Brain microvascular endothelial cell (primary cell): ENCODE results near the gene PSMB11.

Source experiments
- DNase-seq: peaks from one replicate; pipeline ENCODE4 v3.0.0-alpha.2; 2020
- H3K27ac ChIP-seq: fragments of 250-450 bp; sonication (Bioruptor Pico); 2 replicates; pipeline ENCODE4 v1.5.1; 2020; ENCODE audit warnings: mild to moderate bottlenecking, moderate library complexity
- H3K27me3 ChIP-seq: fragments of 250-450 bp; sonication (Bioruptor Pico); replicated peaks from 2 replicates; pipeline ENCODE4 v1.5.1; 2020; ENCODE audit warnings: mild to moderate bottlenecking
- H3K36me3 ChIP-seq: fragments of 250-450 bp; sonication (Bioruptor Pico); replicated peaks from 2 replicates; pipeline ENCODE4 v1.5.1; 2020; ENCODE audit warnings: mild to moderate bottlenecking
- H3K4me3 ChIP-seq: 2 replicates; pipeline ENCODE4 v1.5.1; 2011; ENCODE audit warnings: low read depth, mild to moderate bottlenecking, control low read depth, low read length, moderate library complexity
- in situ Hi-C: cut with HindIII; loops from 2 replicates; pipeline ENCODE4 v1.10.0; 2017; ENCODE audit warnings: low sequenced_read_pairs, low pct_ligation_motif_present
- TF ChIP-seq, protein P1 (sequence below): IDR thresholded peaks from 2 replicates; pipeline ENCODE4 v1.5.1; 2011; ENCODE audit warnings: low read depth, mild to moderate bottlenecking, moderate library complexity, low read length, control low read depth, inconsistent platforms; ENCODE audit errors: missing control alignments

The PSMB11 gene

DNA sequence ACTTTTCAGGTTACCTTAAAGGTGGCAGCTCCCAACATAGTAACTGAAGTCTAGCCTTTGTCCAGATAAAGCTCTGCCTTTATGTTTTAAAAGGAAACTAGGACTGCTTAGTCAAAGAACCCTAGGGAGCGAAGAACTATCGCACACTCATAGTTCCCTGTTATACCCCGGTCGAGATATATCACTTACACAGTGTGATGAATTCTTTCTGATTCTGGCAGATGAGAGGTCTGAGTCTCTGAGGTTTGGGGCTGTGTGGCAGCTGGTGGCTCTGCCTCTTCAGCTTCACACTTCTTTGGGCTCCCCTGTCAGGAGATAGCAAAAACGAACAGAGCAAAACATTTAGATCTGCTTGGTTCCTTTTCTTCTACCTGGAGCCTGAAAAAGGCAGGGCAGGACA is 36.0 kb downstream of the PSMB11 start:
- H3K4me3 ChIP-seq, result no peak overlapping the region
- no peaks in the 10 kb centered on the region for H3K27me3 ChIP-seq
- H3K36me3 ChIP-seq, result peaks cover 64% of the 10 kb centered on the region
- no peak for DNase-seq
- peak overlapping the region; percentile 82 for H3K27ac ChIP-seq
- TF ChIP-seq, protein P1, sequence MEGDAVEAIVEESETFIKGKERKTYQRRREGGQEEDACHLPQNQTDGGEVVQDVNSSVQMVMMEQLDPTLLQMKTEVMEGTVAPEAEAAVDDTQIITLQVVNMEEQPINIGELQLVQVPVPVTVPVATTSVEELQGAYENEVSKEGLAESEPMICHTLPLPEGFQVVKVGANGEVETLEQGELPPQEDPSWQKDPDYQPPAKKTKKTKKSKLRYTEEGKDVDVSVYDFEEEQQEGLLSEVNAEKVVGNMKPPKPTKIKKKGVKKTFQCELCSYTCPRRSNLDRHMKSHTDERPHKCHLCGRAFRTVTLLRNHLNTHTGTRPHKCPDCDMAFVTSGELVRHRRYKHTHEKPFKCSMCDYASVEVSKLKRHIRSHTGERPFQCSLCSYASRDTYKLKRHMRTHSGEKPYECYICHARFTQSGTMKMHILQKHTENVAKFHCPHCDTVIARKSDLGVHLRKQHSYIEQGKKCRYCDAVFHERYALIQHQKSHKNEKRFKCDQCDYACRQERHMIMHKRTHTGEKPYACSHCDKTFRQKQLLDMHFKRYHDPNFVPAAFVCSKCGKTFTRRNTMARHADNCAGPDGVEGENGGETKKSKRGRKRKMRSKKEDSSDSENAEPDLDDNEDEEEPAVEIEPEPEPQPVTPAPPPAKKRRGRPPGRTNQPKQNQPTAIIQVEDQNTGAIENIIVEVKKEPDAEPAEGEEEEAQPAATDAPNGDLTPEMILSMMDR, result no peak
- in situ Hi-C loops, result no loop called here

DNA sequence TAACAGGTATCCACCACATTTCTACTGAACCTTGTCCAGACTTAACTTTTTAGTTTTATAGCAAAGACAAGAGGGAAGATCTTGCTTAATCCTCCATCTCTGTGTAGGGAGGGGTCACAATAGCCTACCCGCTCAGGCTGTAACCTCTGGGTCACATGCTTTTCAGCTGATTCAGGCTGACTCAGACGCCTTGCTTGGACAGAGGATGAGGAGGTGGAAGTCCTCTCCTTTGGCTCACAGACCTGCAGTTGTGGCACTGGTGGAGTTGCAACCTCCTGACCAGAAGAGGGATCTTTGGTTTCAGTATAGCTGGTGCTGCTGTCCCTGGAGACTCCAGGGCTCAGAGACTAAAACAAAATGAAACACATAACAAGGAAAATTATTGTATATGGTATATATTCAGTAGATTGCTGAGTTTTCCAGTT is 36.7 kb downstream of the PSMB11 start:
- H3K4me3 ChIP-seq, result no peak overlapping the region
- TF ChIP-seq, protein P1, result peak; percentile 13
- peak overlapping the region; percentile 82 for H3K27ac ChIP-seq
- H3K36me3 ChIP-seq, result peaks cover 66% of the 10 kb centered on the region
- peak; percentile 94 for DNase-seq
- in situ Hi-C loops, result no loop called here
- no peaks in the 10 kb centered on the region for H3K27me3 ChIP-seq

DNA sequence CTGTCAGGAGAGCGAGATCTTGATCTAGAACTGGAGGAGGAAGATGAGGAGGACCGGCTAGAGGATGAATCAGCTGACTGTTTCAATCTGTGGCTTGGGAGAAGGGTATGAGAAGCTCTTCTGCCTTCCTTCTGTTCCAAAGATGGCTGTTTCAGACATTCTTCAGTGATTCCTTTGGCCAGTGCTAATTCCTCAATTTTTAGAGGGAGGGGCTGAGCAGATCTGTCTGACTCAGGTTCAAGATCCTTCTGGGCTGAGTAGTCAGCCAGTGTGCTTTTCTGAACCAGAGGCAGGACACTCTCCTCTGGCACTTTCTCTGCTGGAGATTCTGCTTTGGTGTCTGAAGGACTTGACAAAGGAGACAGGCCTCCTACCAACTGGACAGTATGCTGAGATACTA is 37.7 kb downstream of the PSMB11 start:
- H3K27me3 ChIP-seq, result no peaks in the 10 kb centered on the region
- H3K36me3 ChIP-seq, result peaks cover 59% of the 10 kb centered on the region
- in situ Hi-C loops, result no loop called here
- no peak overlapping the region for H3K4me3 ChIP-seq
- peak overlapping the region; percentile 82 for H3K27ac ChIP-seq
- DNase-seq, result no peak
- TF ChIP-seq, protein P1, result no peak

GRCh38 chr14:23080474-23080873 is 38.5 kb downstream of the PSMB11 start:
- in situ Hi-C loops, result no loop called here
- no peaks in the 10 kb centered on the region for H3K27me3 ChIP-seq
- H3K4me3 ChIP-seq, result no peak overlapping the region
- no peak for DNase-seq
- peaks cover 59% of the 10 kb centered on the region for H3K36me3 ChIP-seq
- TF ChIP-seq, protein P1, result no peak
- no peak overlapping the region for H3K27ac ChIP-seq

DNA sequence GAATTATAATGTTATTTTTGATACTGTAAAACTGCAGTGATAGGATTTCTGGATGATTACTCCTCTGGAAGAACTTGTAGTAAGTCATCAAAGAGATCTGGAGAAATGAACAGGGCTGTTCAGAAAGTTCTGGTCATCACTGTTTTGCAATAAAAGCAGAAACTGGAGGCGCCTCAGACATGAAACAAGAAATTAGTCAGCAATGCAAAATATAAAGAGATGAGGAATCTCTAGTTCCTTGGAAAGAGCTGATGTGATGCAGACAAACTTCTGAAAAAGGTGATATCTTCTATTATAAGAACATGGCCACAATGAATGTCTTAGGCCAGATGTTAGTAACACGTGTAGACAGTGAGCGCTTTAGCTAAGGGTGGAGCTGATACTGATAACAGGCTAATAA is 43.4 kb downstream of the PSMB11 start:
- Histone ChIP-seq H3K27me3 (no peaks in the 10 kb centered on the region), H3K36me3 (peaks cover 51% of the 10 kb centered on the region), H3K4me3 (no peak overlapping the region), H3K27ac (no peak overlapping the region)
- in situ Hi-C loops, result no loop called here
- no peak for DNase-seq
- TF ChIP-seq, protein P1, result no peak

- in situ Hi-C loops, result no loop called here
- TF ChIP-seq, protein P1, result no peak
Observed at GRCh38 chr14:23086565-23086964, 44.6 kb downstream of the PSMB11 start.

More at GRCh38 chr14:23086565-23086964, 44.6 kb downstream of the PSMB11 start:
- Histone ChIP-seq H3K27me3 (no peaks in the 10 kb centered on the region), H3K27ac (no peak overlapping the region), H3K4me3 (no peak overlapping the region), H3K36me3 (peaks cover 45% of the 10 kb centered on the region)
- DNase-seq, result no peak
